ENCODE results near the gene RPL7L1.
A peak's percentile ranks its signal among the peaks of the same experiment; 100 is the strongest.
"Not testable (repeated sequence)": the region's sequence is repeated elsewhere in the genome, so short reads cannot be mapped to it uniquely, and the experiment has no call there.

The RPL7L1 gene

DNA sequence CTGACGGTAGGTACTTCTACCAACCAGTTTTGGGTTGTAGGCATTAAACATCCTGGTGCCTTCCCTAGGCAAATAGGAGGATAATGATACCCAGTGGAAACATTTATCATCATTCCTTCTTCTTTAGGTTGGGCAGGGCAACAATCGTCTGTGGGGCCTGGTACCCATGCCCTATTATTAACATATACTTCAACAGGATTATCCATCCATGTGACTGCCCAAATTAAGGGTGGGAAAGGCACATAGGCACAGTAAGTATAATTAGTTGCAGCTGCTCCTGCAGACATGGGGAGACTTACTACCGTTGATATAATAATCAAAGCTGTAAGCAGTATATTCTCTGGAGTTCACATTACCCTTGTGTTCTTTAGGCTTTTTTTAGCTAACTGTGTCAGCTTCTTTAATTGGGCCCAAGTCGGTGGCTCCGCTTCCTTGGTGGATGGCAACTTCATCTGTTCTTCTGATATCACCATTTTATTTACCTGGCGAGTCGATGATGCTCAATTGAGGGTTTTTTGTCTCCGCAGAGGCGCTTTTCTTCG is 16.8 kb downstream of the RPL7L1 start:
- Histone ChIP-seq H3K36me3 (ENCODE audit: control insufficient read depth, insufficient read depth, low read length) (no peaks in the 10 kb centered on the region), H3K4me3 (replicated peaks; ENCODE audit: low read depth, low read length) (no peak overlapping the region), H3K27me3 (replicated peaks; ENCODE audit: control insufficient read depth, insufficient read depth, low read length) (no peaks in the 10 kb centered on the region)
- no peak for TF ChIP-seq CTCF (IDR thresholded peaks at IDR 0.05; ENCODE audit: insufficient read depth, low read length, poor library complexity, severe bottlenecking)
- no peak for DNase-seq (ENCODE audit: extremely low read depth, insufficient read length)

GRCh38 chr6:42898891-42899361 is 19.5 kb downstream of the RPL7L1 start:
- Histone ChIP-seq H3K36me3 (ENCODE audit: control insufficient read depth, insufficient read depth, low read length) (no peaks in the 10 kb centered on the region), H3K4me3 (replicated peaks; ENCODE audit: low read depth, low read length) (no peak overlapping the region), H3K27me3 (replicated peaks; ENCODE audit: control insufficient read depth, insufficient read depth, low read length) (no peaks in the 10 kb centered on the region)
- TF ChIP-seq CTCF (IDR thresholded peaks at IDR 0.05; ENCODE audit: insufficient read depth, low read length, poor library complexity, severe bottlenecking) = peak; percentile 62
- no peak for DNase-seq (ENCODE audit: extremely low read depth, insufficient read length)

DNA sequence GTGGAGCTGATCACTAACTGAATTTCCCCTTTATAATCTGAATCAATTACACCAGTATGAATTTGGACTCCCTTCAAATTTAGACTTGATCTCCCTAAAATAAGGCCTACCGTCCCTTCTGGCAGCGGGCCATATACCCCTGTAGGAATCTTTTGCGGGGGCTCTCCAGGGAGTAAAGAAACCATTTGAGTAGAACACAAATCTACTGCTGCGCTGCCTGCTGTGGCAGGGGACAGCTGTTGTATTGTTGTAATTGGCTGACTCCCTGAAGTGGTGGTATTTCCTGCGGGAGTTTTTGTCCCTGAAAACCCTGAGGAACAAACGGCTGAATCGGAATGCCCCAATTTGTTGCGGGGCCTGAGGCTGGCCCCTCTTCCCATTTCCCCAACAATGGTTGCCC is 20.5 kb downstream of the RPL7L1 start:
- no peak for TF ChIP-seq CTCF (IDR thresholded peaks at IDR 0.05; ENCODE audit: insufficient read depth, low read length, poor library complexity, severe bottlenecking)
- no peak for DNase-seq (ENCODE audit: extremely low read depth, insufficient read length)
- no peak overlapping the region for H3K4me3 ChIP-seq (replicated peaks; ENCODE audit: low read depth, low read length)

GRCh38 chr6:42901538-42901957 is 22.1 kb downstream of the RPL7L1 start:
- no peaks in the 10 kb centered on the region for H3K27me3 ChIP-seq (replicated peaks; ENCODE audit: control insufficient read depth, insufficient read depth, low read length)
- H3K36me3 ChIP-seq (ENCODE audit: control insufficient read depth, insufficient read depth, low read length) = no peaks in the 10 kb centered on the region
- no peak overlapping the region for H3K4me3 ChIP-seq (replicated peaks; ENCODE audit: low read depth, low read length)
- TF ChIP-seq CTCF (IDR thresholded peaks at IDR 0.05; ENCODE audit: insufficient read depth, low read length, poor library complexity, severe bottlenecking) = peak; percentile 71
- DNase-seq (ENCODE audit: extremely low read depth, insufficient read length) = no peak

More for the DNA sequence above, 20.5 kb downstream of the RPL7L1 start:
- H3K27me3 ChIP-seq (replicated peaks; ENCODE audit: control insufficient read depth, insufficient read depth, low read length) = no peaks in the 10 kb centered on the region
- H3K36me3 ChIP-seq (ENCODE audit: control insufficient read depth, insufficient read depth, low read length) = no peaks in the 10 kb centered on the region

DNA sequence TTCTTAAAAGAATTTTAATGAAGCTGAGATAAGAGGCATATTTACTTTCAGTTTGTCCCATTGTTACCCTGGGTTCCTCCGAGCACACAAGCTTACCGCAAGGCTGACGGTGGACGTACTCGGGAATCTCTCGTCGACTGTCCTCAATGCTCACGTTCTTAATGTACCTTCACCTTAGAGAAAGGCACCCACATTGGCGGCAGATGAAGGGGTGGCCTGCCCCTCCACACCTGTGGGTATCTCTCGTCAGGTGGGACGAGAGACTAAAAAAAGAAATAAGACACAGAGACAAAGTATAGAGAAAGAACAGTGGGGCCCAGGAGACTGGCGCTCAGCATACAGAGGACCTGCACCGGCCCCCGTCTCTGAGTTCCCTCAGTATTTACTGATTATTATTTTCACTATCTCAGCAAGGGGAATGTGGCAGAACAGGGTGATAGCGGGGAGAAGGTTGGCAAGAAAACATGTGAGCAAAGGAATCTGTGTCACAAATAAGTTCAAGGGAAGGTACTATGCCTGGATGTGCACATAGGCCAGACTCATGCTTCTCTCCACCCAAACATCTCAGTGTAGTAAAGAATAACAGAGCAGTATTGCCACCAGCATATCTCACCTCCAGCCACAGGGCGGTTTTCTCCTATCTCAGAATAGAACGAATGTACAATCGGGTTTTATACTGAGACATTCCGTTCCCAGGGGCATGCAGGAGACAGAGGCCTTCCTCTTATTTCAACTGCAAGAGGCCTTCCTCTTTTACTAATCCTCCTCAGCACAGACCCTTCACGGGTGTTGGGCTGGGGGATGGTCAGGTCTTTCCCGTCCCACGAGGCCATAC is 23.2 kb downstream of the RPL7L1 start:
- not testable (repeated sequence) for DNase-seq (ENCODE audit: extremely low read depth, insufficient read length); H3K4me3 ChIP-seq (replicated peaks; ENCODE audit: low read depth, low read length); H3K27me3 ChIP-seq (replicated peaks; ENCODE audit: control insufficient read depth, insufficient read depth, low read length); H3K36me3 ChIP-seq (ENCODE audit: control insufficient read depth, insufficient read depth, low read length)

- no peak overlapping the region for H3K4me3 ChIP-seq (replicated peaks; ENCODE audit: low read depth, low read length)
- no peaks in the 10 kb centered on the region for H3K36me3 ChIP-seq (ENCODE audit: control insufficient read depth, insufficient read depth, low read length)
- TF ChIP-seq CTCF (IDR thresholded peaks at IDR 0.05; ENCODE audit: insufficient read depth, low read length, poor library complexity, severe bottlenecking) = no peak
- DNase-seq (ENCODE audit: extremely low read depth, insufficient read length) = no peak
- no peaks in the 10 kb centered on the region for H3K27me3 ChIP-seq (replicated peaks; ENCODE audit: control insufficient read depth, insufficient read depth, low read length)
Measured at GRCh38 chr6:42904467-42904866, 25.1 kb downstream of the RPL7L1 start.
